SKM-1 treated with dmso at 0.1 percent for 144 hours (cell line): Measurements from ENCODE around the gene MTLN.
"Not testable (repeated sequence)": the region's sequence is repeated elsewhere in the genome, so short reads cannot be mapped to it uniquely, and the experiment has no call there.

ENCODE experiments used
- DNase-seq: peaks from one replicate; lab custom pipeline; 2025; ENCODE audit not compliant: unreplicated experiment; lab: John Stamatoyannopoulos, UW

Gene MTLN

GRCh38 chr2:110211938-110212858 is at the start of gene MTLN:
MTLN (minus strand) TSS chr2:110212547; CDS start chr2:110212525, 22 bp downstream.
- DNase-seq, result peak; percentile 38

GRCh38 chr2:110261910-110262309 is 49.6 kb upstream of the MTLN start:
- DNase-seq, result not testable (repeated sequence)

GRCh38 chr2:110248081-110248795 is 35.9 kb upstream of the MTLN start:
- not testable (repeated sequence) for DNase-seq

- DNase-seq, result not testable (repeated sequence)
Observed at GRCh38 chr2:110245488-110246435, 33.4 kb upstream of the MTLN start.

GRCh38 chr2:110243283-110243682 is 30.9 kb upstream of the MTLN start:
- not testable (repeated sequence) for DNase-seq

- not testable (repeated sequence) for DNase-seq
Observed at GRCh38 chr2:110234514-110234913, 22.2 kb upstream of the MTLN start.

- DNase-seq, result not testable (repeated sequence)
Observed at GRCh38 chr2:110229886-110230285, 17.5 kb upstream of the MTLN start.

- not testable (repeated sequence) for DNase-seq
Observed at GRCh38 chr2:110222626-110223025, 10.3 kb upstream of the MTLN start.

- DNase-seq, result no peak
Observed at GRCh38 chr2:110221938-110222337, 9.6 kb upstream of the MTLN start.

GRCh38 chr2:110220190-110220564 is 7.8 kb upstream of the MTLN start:
- DNase-seq, result no peak

GRCh38 chr2:110219496-110220189 is 7.3 kb upstream of the MTLN start:
- no peak for DNase-seq

GRCh38 chr2:110218889-110219288 is 6.5 kb upstream of the MTLN start:
- not testable (repeated sequence) for DNase-seq

- DNase-seq, result no peak
Observed at GRCh38 chr2:110216803-110217202, 4.5 kb upstream of the MTLN start.

GRCh38 chr2:110216199-110216598 is 3.9 kb upstream of the MTLN start:
- DNase-seq, result no peak

GRCh38 chr2:110215566-110216158 is 3.3 kb upstream of the MTLN start:
- no peak for DNase-seq

- no peak for DNase-seq
Observed at GRCh38 chr2:110215091-110215490, 2.7 kb upstream of the MTLN start.

- DNase-seq, result not testable (repeated sequence)
Observed at GRCh38 chr2:110213522-110213921, 1.2 kb upstream of the MTLN start.

- DNase-seq, result no peak
Observed at GRCh38 chr2:110205660-110206455, 6.5 kb downstream of the MTLN start.
